HCT116 (cell line): Measurements from ENCODE around the gene BNIPL.

Experiments
- CEBPB ChIP-seq: IDR thresholded peaks from 2 replicates; pipeline ENCODE4 v1.6.1; 2012; ENCODE audit warnings: low read depth
- EZH2phosphoT487 ChIP-seq: fragments of 200-600 bp; IDR thresholded peaks from 2 replicates; pipeline ENCODE4 v1.6.1; 2018; ENCODE audit warnings: antibody characterized with exemption, borderline replicate concordance
- JUND ChIP-seq: IDR thresholded peaks from 2 replicates; pipeline ENCODE4 v1.6.1; 2012
- POLR2AphosphoS5 ChIP-seq: IDR thresholded peaks from 2 replicates; pipeline ENCODE4 v1.6.1; 2011; ENCODE audit warnings: mild to moderate bottlenecking, low read depth, low read length, moderate library complexity
- RAD21 ChIP-seq: IDR thresholded peaks from 2 replicates; pipeline ENCODE4 v1.6.1; 2012; ENCODE audit warnings: low read depth, mild to moderate bottlenecking
- SIN3A ChIP-seq: IDR thresholded peaks from 2 replicates; pipeline ENCODE4 v1.6.1; 2012; ENCODE audit warnings: low read depth
- YY1 ChIP-seq: IDR thresholded peaks from 2 replicates; pipeline ENCODE4 v1.6.1; 2011; ENCODE audit warnings: low read length, low read depth, moderate library complexity, mild to moderate bottlenecking; ENCODE audit not compliant: insufficient replicate concordance; ENCODE audit errors: extremely low read depth
- TF ChIP-seq, protein P1 (sequence below), 3 experiments: fragments of 200-600 bp in 1 of 3; sonication (generic) in 1 of 3; IDR thresholded peaks in 2 of 3; conservative IDR thresholded peaks in 1 of 3; 2 replicates each; pipeline ENCODE4 v1.5.1; 2012 to 2017; ENCODE audit warnings: low read depth in 2 of 3, low read length in 2 of 3, antibody characterized with exemption in 1 of 3, borderline replicate concordance in 1 of 3, control low read depth in 1 of 3, mild to moderate bottlenecking in 1 of 3, mixed read lengths in 1 of 3, mixed run types in 1 of 3, moderate library complexity in 1 of 3; ENCODE audit not compliant: insufficient read depth in 1 of 3

DNA sequence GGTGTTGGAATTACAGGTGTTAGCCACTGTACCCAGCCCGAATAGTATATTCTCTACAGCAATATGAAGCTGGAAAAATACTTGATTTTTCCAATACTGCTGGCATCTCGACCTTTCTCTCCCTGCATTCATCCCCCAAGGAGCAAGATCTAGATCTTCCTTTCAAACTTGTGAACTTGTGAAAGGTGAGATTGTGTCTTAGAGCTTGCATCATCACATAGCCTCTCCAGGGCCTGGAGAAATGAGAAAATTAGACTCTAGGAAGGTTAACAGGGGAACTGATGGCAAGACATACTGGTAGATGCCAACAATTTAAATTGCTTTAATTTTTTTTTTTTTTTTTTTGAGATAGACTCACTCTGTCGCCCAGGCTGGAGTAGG is 26.1 kb upstream of the BNIPL start:
- no peak for TF ChIP-seq SIN3A
- TF ChIP-seq, protein P1, sequence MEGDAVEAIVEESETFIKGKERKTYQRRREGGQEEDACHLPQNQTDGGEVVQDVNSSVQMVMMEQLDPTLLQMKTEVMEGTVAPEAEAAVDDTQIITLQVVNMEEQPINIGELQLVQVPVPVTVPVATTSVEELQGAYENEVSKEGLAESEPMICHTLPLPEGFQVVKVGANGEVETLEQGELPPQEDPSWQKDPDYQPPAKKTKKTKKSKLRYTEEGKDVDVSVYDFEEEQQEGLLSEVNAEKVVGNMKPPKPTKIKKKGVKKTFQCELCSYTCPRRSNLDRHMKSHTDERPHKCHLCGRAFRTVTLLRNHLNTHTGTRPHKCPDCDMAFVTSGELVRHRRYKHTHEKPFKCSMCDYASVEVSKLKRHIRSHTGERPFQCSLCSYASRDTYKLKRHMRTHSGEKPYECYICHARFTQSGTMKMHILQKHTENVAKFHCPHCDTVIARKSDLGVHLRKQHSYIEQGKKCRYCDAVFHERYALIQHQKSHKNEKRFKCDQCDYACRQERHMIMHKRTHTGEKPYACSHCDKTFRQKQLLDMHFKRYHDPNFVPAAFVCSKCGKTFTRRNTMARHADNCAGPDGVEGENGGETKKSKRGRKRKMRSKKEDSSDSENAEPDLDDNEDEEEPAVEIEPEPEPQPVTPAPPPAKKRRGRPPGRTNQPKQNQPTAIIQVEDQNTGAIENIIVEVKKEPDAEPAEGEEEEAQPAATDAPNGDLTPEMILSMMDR (IDR thresholded peaks at IDR 0.05 in 2 of 3, conservative IDR thresholded peaks at IDR 0.05 in 1 of 3; ENCODE audit: borderline replicate concordance in 1 of 3, insufficient read depth in 1 of 3, low read depth in 2 of 3, low read length in 2 of 3), result no peak
- TF ChIP-seq CEBPB, result no peak
- no peak for TF ChIP-seq EZH2phosphoT487
- TF ChIP-seq JUND, result no peak
- TF ChIP-seq POLR2AphosphoS5, result no peak
- no peak for TF ChIP-seq YY1
- no peak for TF ChIP-seq RAD21
